Mammary epithelial cell (primary cell): ENCODE data around the gene SMIM7.

Experiments
- EZH2 ChIP-seq: IDR thresholded peaks from 2 replicates; pipeline ENCODE4 v1.6.1; 2012; ENCODE audit warnings: low read length, inconsistent platforms, borderline replicate concordance
- TF ChIP-seq, protein P1 (sequence below), 2 donors: IDR thresholded peaks in 1 of 2; conservative IDR thresholded peaks in 1 of 2; 2 replicates each; pipeline ENCODE4 v1.5.1; 2011 to 2012; ENCODE audit warnings: inconsistent platforms in 2 of 2, low read length in 2 of 2, mild to moderate bottlenecking in 2 of 2, control low read depth in 1 of 2, low read depth in 1 of 2; ENCODE audit not compliant: insufficient read depth in 1 of 2; ENCODE audit errors: extremely low read depth in 1 of 2

DNA sequence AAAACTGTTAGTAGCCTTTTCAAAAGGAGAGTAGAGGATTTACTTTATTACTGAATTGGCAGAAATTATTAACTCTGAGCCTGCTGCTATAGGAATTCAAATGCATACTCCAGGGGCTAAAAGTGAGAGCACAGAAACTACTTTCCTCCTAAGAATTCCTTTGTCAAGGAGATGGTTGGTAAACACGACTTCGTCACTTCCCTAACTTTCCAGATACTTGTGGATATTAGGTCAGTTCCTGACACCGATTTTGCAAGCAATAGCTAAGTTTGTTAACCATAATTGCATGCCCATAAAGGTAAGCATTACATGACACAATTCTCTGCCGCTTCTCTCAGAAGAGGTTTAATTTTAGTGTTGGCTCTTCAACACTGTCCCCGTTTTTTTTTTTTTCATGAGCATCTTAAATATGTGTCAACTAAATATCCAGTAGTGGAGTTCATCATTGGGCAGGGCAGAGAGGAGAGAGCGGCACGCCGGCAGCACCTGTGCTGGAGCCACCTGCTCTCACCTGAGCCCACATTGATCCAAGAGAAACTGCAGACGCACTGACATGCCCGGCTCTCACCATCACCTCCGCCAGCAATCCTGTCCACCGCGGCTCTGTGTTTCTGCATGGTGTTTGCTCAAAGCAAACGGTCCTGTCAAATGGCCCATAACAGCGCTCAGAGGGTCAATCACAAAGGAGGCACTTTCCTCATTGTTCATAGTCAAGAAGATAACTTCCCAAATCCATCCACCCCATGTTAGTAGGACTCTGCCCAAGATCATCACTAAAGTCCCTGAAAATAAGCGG lies 34.6 kb downstream of the SMIM7 start:
- TF ChIP-seq, protein P1, sequence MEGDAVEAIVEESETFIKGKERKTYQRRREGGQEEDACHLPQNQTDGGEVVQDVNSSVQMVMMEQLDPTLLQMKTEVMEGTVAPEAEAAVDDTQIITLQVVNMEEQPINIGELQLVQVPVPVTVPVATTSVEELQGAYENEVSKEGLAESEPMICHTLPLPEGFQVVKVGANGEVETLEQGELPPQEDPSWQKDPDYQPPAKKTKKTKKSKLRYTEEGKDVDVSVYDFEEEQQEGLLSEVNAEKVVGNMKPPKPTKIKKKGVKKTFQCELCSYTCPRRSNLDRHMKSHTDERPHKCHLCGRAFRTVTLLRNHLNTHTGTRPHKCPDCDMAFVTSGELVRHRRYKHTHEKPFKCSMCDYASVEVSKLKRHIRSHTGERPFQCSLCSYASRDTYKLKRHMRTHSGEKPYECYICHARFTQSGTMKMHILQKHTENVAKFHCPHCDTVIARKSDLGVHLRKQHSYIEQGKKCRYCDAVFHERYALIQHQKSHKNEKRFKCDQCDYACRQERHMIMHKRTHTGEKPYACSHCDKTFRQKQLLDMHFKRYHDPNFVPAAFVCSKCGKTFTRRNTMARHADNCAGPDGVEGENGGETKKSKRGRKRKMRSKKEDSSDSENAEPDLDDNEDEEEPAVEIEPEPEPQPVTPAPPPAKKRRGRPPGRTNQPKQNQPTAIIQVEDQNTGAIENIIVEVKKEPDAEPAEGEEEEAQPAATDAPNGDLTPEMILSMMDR (conservative IDR thresholded peaks at IDR 0.05 in 1 of 2, IDR thresholded peaks at IDR 0.05 in 1 of 2; ENCODE audit: extremely low read depth in 1 of 2, insufficient read depth in 1 of 2, low read depth in 1 of 2, low read length in 2 of 2) = no peak
- no peak for TF ChIP-seq EZH2
